WTC11 (cell line): Measurements from ENCODE around the gene MAPT. TPM values are rescaled to one million over a fixed set of nuclear protein-coding genes. Genes with fewer than 3 reads are reported as not detected.

Experiments
- ATAC-seq: fragments of 200-7000 bp; cut with Tn5 transposase; 2 replicates; pipeline ENCODE4 v1.10.0; 2021; ENCODE audit warnings: mild to moderate bottlenecking, moderate library complexity
- CTCF ChIA-PET: fragments of 300-600 bp; sonication (Branson Sonifier 250); formaldehyde crosslinking; loops from one replicate; lab custom pipeline; 2021; ENCODE audit warnings: antibody characterized with exemption; lab: Charles Lee
- POLR2A ChIA-PET: fragments of 350-600 bp; sonication (Branson Sonifier 250); formaldehyde crosslinking; loops from one replicate; lab custom pipeline; 2021; ENCODE audit warnings: antibody characterized with exemption; lab: Charles Lee
- DNase-seq: peaks from one replicate; pipeline ENCODE4 v3.0.0; 2021; ENCODE audit warnings: low spot score
- H3K27ac Mint-ChIP-seq: 2 replicates; pipeline ENCODE4 v1.8.0; 2021; ENCODE audit warnings: mixed read lengths
- H3K27me3 Mint-ChIP-seq: 2 replicates; pipeline ENCODE4 v1.8.0; 2021; ENCODE audit warnings: low read depth, mild to moderate bottlenecking, moderate library complexity, mixed read lengths
- H3K36me3 Mint-ChIP-seq: 2 replicates; pipeline ENCODE4 v1.8.0; 2021; ENCODE audit warnings: mixed read lengths
- H3K4me1 Mint-ChIP-seq: 2 replicates; pipeline ENCODE4 v1.8.0; 2022; ENCODE audit warnings: mixed read lengths
- H3K4me3 Mint-ChIP-seq: 2 replicates; pipeline ENCODE4 v1.8.0; 2021; ENCODE audit warnings: mild to moderate bottlenecking, moderate library complexity, mixed read lengths
- H3K9me3 Mint-ChIP-seq: 2 replicates; pipeline ENCODE4 v1.8.0; 2021; ENCODE audit warnings: mixed read lengths
- CREM ChIP-seq: sonication (generic); formaldehyde crosslinking; IDR thresholded peaks from 2 replicates; pipeline ENCODE4 v1.8.1; 2022; ENCODE audit warnings: mild to moderate bottlenecking, missing genetic modification reagents, moderate library complexity
- ESRRA ChIP-seq: sonication (generic); formaldehyde crosslinking; IDR thresholded peaks from 2 replicates; pipeline ENCODE4 v1.8.1; 2022; ENCODE audit warnings: mild to moderate bottlenecking, missing genetic modification reagents, borderline replicate concordance
- GRHL2 ChIP-seq: fragments of 250-450 bp; sonication (Bioruptor Pico); IDR thresholded peaks from 2 replicates; pipeline ENCODE4 v1.8.0; 2022; ENCODE audit warnings: mild to moderate bottlenecking, moderate library complexity; ENCODE audit not compliant: insufficient replicate concordance, severe bottlenecking
- JAZF1 ChIP-seq: fragments of 250-450 bp; sonication (Bioruptor Pico); IDR thresholded peaks from 2 replicates; pipeline ENCODE4 v1.9.0; 2021; ENCODE audit warnings: moderate library complexity, mild to moderate bottlenecking, inconsistent platforms
- MXD4 ChIP-seq: fragments of 250-450 bp; sonication (Bioruptor Pico); IDR thresholded peaks from 2 replicates; pipeline ENCODE4 v1.8.0; 2021; ENCODE audit warnings: mild to moderate bottlenecking, moderate library complexity, borderline replicate concordance
- MYBL2 ChIP-seq: sonication (generic); formaldehyde crosslinking; IDR thresholded peaks from 2 replicates; pipeline ENCODE4 v1.8.1; 2023; ENCODE audit warnings: mild to moderate bottlenecking, moderate library complexity, missing genetic modification reagents
- NR3C1 ChIP-seq: sonication (generic); formaldehyde crosslinking; conservative IDR thresholded peaks from 2 replicates; pipeline ENCODE4 v1.8.1; 2023; ENCODE audit warnings: low read depth, mild to moderate bottlenecking, missing genetic modification reagents
- OVOL2 ChIP-seq: fragments of 250-450 bp; sonication (Bioruptor Pico); IDR thresholded peaks from 2 replicates; pipeline ENCODE4 v1.9.0; 2021; ENCODE audit warnings: mild to moderate bottlenecking, borderline replicate concordance
- RORB ChIP-seq: fragments of 250-450 bp; sonication (Bioruptor Pico); IDR thresholded peaks from 2 replicates; pipeline ENCODE4 v1.9.0; 2021; ENCODE audit warnings: mild to moderate bottlenecking
- SMAD3 ChIP-seq: sonication (generic); formaldehyde crosslinking; IDR thresholded peaks from 2 replicates; pipeline ENCODE4 v1.8.0; 2022; ENCODE audit warnings: missing genetic modification reagents, mild to moderate bottlenecking, borderline replicate concordance
- TP53 ChIP-seq: sonication (generic); formaldehyde crosslinking; IDR thresholded peaks from 2 replicates; pipeline ENCODE4 v1.8.1; 2023; ENCODE audit warnings: mild to moderate bottlenecking, missing genetic modification reagents
- ZNF121 ChIP-seq: sonication (generic); formaldehyde crosslinking; IDR thresholded peaks from 2 replicates; pipeline ENCODE4 v1.8.0; 2023; ENCODE audit warnings: missing genetic modification reagents
- ZNF232 ChIP-seq: sonication (generic); formaldehyde crosslinking; IDR thresholded peaks from 2 replicates; pipeline ENCODE4 v1.8.0; 2022; ENCODE audit warnings: mild to moderate bottlenecking, missing genetic modification reagents
- total RNA-seq: library from RNA; stranded (reverse); gene quantifications from 3 replicates; pipeline ENCODE4 v1.2.3, GENCODE V29; 2021
- TF ChIP-seq, protein P1 (sequence below): fragments of 250-450 bp; sonication (Bioruptor Pico); IDR thresholded peaks from 2 replicates; pipeline ENCODE4 v1.9.0; 2021; ENCODE audit warnings: moderate library complexity, mild to moderate bottlenecking, inconsistent platforms, borderline replicate concordance
- TF ChIP-seq, protein P2 (sequence below): sonication (generic); formaldehyde crosslinking; IDR thresholded peaks from 2 replicates; pipeline ENCODE4 v1.8.0; 2022; ENCODE audit warnings: mild to moderate bottlenecking, missing genetic modification reagents
- TF ChIP-seq, protein P3 (sequence below): sonication (generic); formaldehyde crosslinking; IDR thresholded peaks from 2 replicates; pipeline ENCODE4 v1.8.0; 2022; ENCODE audit warnings: mild to moderate bottlenecking, missing genetic modification reagents
- TF ChIP-seq, protein P4 (sequence below): sonication (generic); formaldehyde crosslinking; IDR thresholded peaks from 2 replicates; pipeline ENCODE4 v1.8.0; 2022; ENCODE audit warnings: mild to moderate bottlenecking, missing genetic modification reagents
- TF ChIP-seq, protein P5 (sequence below): sonication (generic); formaldehyde crosslinking; IDR thresholded peaks from 2 replicates; pipeline ENCODE4 v1.8.1; 2022; ENCODE audit warnings: mild to moderate bottlenecking, missing genetic modification reagents, moderate library complexity, borderline replicate concordance
- TF ChIP-seq, protein P6 (sequence below): sonication (generic); formaldehyde crosslinking; IDR thresholded peaks from 2 replicates; pipeline ENCODE4 v1.8.0; 2023; ENCODE audit warnings: mild to moderate bottlenecking, missing genetic modification reagents
- TF ChIP-seq, protein P7 (sequence below): fragments of 250-450 bp; sonication (Bioruptor Pico); IDR thresholded peaks from 2 replicates; pipeline ENCODE4 v2.1.2; 2022; ENCODE audit warnings: mild to moderate bottlenecking, moderate library complexity

MAPT gene
- total RNA-seq, 1 experiment from 2014 or later, result 2.2 TPM

DNA sequence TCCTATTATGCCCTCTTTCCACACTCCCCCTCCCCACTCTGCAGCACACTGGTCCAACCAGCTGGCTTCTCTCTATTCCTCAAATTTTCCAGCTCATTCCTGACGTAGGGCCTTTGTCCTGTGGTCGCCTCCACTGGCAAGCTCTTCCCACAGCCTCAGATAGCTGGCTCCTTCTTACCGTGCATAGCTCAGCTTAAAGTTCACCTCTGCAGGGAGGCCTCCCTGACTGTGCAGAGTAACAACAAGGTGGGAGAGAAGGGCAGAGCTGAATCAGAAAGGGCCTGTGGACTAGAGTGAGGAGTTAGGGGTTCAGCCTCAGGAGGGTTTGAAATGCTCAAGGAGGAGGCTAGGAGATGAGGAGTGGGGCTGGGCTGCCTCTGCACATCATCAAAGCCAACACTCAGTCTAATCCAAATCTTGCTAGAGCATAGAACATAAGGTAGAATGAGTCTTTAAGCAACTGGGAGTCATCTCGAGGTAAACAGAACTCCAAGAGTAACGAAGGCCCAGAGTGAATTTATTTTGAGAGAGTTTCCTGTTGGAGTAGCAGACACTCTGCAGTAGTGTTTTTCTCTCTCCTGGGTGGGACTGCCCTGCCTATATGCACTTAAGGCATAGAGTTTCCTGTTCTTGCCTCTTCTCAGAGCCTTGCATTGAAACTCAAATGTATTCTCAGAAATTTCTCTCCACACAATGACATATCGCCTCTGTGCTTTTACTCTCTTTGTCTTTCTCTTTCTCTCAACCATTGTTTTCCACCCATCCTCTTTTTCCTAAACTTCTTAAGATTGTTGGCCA is 30.3 kb upstream of the MAPT start:
- TF ChIP-seq, protein P1, sequence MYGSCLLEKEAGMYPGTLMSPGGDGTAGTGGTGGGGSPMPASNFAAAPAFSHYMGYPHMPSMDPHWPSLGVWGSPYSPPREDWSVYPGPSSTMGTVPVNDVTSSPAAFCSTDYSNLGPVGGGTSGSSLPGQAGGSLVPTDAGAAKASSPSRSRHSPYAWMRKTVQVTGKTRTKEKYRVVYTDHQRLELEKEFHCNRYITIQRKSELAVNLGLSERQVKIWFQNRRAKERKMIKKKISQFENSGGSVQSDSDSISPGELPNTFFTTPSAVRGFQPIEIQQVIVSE (CRISPR knock-in tag), result no peak
- TF ChIP-seq CREM (CRISPR knock-in tag), result no peak
- TF ChIP-seq, protein P2, sequence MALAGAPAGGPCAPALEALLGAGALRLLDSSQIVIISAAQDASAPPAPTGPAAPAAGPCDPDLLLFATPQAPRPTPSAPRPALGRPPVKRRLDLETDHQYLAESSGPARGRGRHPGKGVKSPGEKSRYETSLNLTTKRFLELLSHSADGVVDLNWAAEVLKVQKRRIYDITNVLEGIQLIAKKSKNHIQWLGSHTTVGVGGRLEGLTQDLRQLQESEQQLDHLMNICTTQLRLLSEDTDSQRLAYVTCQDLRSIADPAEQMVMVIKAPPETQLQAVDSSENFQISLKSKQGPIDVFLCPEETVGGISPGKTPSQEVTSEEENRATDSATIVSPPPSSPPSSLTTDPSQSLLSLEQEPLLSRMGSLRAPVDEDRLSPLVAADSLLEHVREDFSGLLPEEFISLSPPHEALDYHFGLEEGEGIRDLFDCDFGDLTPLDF (CRISPR knock-in tag), result no peak
- TF ChIP-seq ZNF121 (CRISPR knock-in tag), result no peak
- no peak for TF ChIP-seq SMAD3 (CRISPR knock-in tag)
- TF ChIP-seq NR3C1 (CRISPR knock-in tag), result no peak
- TF ChIP-seq OVOL2 (CRISPR knock-in tag), result no peak
- TF ChIP-seq, protein P3, sequence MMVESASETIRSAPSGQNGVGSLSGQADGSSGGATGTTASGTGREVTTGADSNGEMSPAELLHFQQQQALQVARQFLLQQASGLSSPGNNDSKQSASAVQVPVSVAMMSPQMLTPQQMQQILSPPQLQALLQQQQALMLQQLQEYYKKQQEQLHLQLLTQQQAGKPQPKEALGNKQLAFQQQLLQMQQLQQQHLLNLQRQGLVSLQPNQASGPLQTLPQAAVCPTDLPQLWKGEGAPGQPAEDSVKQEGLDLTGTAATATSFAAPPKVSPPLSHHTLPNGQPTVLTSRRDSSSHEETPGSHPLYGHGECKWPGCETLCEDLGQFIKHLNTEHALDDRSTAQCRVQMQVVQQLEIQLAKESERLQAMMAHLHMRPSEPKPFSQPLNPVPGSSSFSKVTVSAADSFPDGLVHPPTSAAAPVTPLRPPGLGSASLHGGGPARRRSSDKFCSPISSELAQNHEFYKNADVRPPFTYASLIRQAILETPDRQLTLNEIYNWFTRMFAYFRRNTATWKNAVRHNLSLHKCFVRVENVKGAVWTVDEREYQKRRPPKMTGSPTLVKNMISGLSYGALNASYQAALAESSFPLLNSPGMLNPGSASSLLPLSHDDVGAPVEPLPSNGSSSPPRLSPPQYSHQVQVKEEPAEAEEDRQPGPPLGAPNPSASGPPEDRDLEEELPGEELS, result no peak
- TF ChIP-seq, protein P4, sequence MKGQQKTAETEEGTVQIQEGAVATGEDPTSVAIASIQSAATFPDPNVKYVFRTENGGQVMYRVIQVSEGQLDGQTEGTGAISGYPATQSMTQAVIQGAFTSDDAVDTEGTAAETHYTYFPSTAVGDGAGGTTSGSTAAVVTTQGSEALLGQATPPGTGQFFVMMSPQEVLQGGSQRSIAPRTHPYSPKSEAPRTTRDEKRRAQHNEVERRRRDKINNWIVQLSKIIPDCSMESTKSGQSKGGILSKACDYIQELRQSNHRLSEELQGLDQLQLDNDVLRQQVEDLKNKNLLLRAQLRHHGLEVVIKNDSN (CRISPR knock-in tag), result no peak
- TF ChIP-seq, protein P5, sequence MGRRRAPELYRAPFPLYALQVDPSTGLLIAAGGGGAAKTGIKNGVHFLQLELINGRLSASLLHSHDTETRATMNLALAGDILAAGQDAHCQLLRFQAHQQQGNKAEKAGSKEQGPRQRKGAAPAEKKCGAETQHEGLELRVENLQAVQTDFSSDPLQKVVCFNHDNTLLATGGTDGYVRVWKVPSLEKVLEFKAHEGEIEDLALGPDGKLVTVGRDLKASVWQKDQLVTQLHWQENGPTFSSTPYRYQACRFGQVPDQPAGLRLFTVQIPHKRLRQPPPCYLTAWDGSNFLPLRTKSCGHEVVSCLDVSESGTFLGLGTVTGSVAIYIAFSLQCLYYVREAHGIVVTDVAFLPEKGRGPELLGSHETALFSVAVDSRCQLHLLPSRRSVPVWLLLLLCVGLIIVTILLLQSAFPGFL (CRISPR knock-in tag), result no peak
- no peak for TF ChIP-seq JAZF1
- ATAC-seq (no peak), DNase-seq (no peak)
- peaks cover 29% of the 10 kb centered on the region for H3K9me3 Mint-ChIP-seq
- peaks cover 10% of the 10 kb centered on the region for H3K27me3 Mint-ChIP-seq
- POLR2A ChIA-PET, result no interaction called here
- H3K27ac Mint-ChIP-seq, result no peak overlapping the region
- no peak overlapping the region for H3K4me3 Mint-ChIP-seq
- CTCF ChIA-PET, result interaction anchor here (0.8 to 1.7 kb wide), 7 partner anchors 12 to 349 kb away, joined by 3 to 7 read pairs (median 5); no protein-coding TSS in a partner anchor
- H3K4me1 Mint-ChIP-seq, result peaks cover 24% of the 10 kb centered on the region
- H3K36me3 Mint-ChIP-seq, result no peaks in the 10 kb centered on the region

DNA sequence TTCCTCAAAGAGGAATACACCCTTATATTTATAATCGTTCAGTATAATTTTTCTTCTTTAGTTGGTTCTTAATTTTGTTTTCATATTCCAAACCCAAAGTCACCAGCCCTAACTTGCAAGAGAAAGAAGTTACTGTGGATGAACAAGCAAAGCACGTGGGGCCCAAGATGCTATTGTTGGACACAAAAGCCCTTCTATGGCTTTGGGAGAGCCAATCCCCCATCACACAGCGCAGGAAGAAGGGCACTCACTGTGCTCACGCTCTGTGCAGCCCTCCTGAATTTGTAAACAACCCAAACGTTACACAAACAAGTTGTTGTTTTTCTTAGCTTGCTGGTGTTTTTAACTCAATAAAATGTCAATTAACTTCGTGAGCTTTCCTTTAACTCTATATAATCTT is 27.2 kb upstream of the MAPT start:
- peaks cover 30% of the 10 kb centered on the region for H3K4me1 Mint-ChIP-seq
- H3K9me3 Mint-ChIP-seq, result peaks cover 19% of the 10 kb centered on the region
- H3K4me3 Mint-ChIP-seq, result no peak overlapping the region
- DNase-seq (no peak), ATAC-seq (no peak)
- CTCF ChIA-PET, result interaction anchor here (0.7 to 1.3 kb wide), 5 partner anchors 15 to 83 kb away, joined by 3 to 5 read pairs (median 4); partner anchors contain the start of genes CRHR1 and MAPT
- no peak overlapping the region for H3K27ac Mint-ChIP-seq
- POLR2A ChIA-PET, result no interaction called here
- H3K27me3 Mint-ChIP-seq, result peaks cover 4% of the 10 kb centered on the region
- no peaks in the 10 kb centered on the region for H3K36me3 Mint-ChIP-seq
- TF ChIP-seq MXD4 (no peak), GRHL2 (CRISPR knock-in tag) (no peak), RORB (CRISPR knock-in tag) (no peak), TP53 (CRISPR knock-in tag) (no peak), ESRRA (CRISPR knock-in tag) (no peak), ZNF232 (no peak), MYBL2 (CRISPR knock-in tag) (no peak)
- TF ChIP-seq, protein P6, sequence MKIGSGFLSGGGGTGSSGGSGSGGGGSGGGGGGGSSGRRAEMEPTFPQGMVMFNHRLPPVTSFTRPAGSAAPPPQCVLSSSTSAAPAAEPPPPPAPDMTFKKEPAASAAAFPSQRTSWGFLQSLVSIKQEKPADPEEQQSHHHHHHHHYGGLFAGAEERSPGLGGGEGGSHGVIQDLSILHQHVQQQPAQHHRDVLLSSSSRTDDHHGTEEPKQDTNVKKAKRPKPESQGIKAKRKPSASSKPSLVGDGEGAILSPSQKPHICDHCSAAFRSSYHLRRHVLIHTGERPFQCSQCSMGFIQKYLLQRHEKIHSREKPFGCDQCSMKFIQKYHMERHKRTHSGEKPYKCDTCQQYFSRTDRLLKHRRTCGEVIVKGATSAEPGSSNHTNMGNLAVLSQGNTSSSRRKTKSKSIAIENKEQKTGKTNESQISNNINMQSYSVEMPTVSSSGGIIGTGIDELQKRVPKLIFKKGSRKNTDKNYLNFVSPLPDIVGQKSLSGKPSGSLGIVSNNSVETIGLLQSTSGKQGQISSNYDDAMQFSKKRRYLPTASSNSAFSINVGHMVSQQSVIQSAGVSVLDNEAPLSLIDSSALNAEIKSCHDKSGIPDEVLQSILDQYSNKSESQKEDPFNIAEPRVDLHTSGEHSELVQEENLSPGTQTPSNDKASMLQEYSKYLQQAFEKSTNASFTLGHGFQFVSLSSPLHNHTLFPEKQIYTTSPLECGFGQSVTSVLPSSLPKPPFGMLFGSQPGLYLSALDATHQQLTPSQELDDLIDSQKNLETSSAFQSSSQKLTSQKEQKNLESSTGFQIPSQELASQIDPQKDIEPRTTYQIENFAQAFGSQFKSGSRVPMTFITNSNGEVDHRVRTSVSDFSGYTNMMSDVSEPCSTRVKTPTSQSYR (CRISPR knock-in tag), result no peak
- TF ChIP-seq, protein P7, sequence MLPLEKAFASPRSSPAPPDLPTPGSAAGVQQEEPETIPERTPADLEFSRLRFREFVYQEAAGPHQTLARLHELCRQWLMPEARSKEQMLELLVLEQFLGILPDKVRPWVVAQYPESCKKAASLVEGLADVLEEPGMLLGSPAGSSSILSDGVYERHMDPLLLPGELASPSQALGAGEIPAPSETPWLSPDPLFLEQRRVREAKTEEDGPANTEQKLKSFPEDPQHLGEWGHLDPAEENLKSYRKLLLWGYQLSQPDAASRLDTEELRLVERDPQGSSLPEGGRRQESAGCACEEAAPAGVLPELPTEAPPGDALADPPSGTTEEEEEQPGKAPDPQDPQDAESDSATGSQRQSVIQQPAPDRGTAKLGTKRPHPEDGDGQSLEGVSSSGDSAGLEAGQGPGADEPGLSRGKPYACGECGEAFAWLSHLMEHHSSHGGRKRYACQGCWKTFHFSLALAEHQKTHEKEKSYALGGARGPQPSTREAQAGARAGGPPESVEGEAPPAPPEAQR, result no peak
- TF ChIP-seq, protein P1 (CRISPR knock-in tag), result no peak
